SK-N-SH treated with all-trans-retinoic acid at 6 μM for 48 hours (cell line): ENCODE data around the gene FHIT.

ENCODE experiments used
- GLIS3 ChIP-seq: fragments of 250-450 bp; sonication (Bioruptor Pico); IDR thresholded peaks from 2 replicates; pipeline ENCODE4 v1.5.0; 2020; ENCODE audit warnings: mild to moderate bottlenecking, moderate library complexity
- PATZ1 ChIP-seq: fragments of 250-450 bp; sonication (Bioruptor Pico); IDR thresholded peaks from 2 replicates; pipeline ENCODE4 v1.8.0; 2020; ENCODE audit warnings: mild to moderate bottlenecking, moderate library complexity, borderline replicate concordance
- ZNF565 ChIP-seq: fragments of 450-650 bp; formaldehyde crosslinking; conservative IDR thresholded peaks from 2 replicates; pipeline ENCODE4 v1.5.0; 2020; ENCODE audit warnings: low read depth, mild to moderate bottlenecking, moderate library complexity
- ZNF70 ChIP-seq: fragments of 450-650 bp; formaldehyde crosslinking; IDR thresholded peaks from 2 replicates; pipeline ENCODE4 v1.5.0; 2020; ENCODE audit warnings: mild to moderate bottlenecking, moderate library complexity
- TF ChIP-seq, protein P1 (sequence below): fragments of 250-450 bp; sonication (Bioruptor Pico); IDR thresholded peaks from 2 replicates; pipeline ENCODE4 v1.5.1; 2020; ENCODE audit warnings: low read depth, mild to moderate bottlenecking, moderate library complexity

- TF ChIP-seq ZNF70 = no peak
- no peak for TF ChIP-seq ZNF565 (CRISPR knock-in tag)
- TF ChIP-seq PATZ1 = no peak
- TF ChIP-seq GLIS3 = no peak
- TF ChIP-seq, protein P1, sequence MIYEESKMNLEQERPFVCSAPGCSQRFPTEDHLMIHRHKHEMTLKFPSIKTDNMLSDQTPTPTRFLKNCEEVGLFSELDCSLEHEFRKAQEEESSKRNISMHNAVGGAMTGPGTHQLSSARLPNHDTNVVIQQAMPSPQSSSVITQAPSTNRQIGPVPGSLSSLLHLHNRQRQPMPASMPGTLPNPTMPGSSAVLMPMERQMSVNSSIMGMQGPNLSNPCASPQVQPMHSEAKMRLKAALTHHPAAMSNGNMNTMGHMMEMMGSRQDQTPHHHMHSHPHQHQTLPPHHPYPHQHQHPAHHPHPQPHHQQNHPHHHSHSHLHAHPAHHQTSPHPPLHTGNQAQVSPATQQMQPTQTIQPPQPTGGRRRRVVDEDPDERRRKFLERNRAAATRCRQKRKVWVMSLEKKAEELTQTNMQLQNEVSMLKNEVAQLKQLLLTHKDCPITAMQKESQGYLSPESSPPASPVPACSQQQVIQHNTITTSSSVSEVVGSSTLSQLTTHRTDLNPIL (CRISPR knock-in tag) = no peak
Measured at GRCh38 chr3:60641354-60641753, 609.9 kb downstream of the FHIT start.
